Measurements from ENCODE around the gene LOC128125822.
"Not testable (repeated sequence)": the region's sequence is repeated elsewhere in the genome, so short reads cannot be mapped to it uniquely, and the experiment has no call there.

LOC128125822 gene

DNA sequence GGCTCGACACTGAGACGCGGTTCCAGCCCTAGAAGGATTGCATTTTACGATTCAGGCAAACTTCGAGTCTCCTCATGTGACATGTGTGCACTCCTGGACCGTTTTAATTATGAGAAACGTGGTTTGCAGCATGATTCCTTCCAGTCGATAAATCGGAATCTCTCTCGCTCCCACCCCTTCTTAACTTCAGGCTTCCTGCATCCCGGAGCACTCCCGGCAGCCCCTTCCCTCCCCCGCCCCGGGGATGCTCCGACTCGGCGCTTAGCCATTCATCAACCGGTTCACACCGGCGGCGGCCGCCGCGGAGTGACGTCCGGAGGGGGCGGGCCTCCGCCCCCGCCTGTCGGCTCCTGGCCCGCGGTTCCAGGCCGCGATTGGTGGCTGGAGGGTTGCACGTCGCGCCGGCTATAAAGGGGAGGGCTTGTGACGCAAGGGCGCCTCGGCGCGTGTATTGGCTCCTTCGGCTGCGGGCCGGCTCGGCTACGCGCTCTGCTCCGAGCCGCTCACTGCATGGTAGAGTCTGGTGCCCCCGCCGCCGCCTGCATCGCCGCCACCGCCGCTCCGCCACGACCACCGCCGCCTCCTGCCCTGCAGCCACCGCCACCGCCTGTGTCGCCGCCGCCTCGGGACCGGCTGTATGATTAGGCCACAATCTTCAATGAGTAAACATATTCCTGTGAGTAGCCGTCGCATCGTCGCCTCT is at the start of gene LOC128125822, which contains the start of gene PTP4A1:
Gene LOC128125822, plus strand, starts transcription at position 437 of the 703 bp plus-strand sequence.
Gene PTP4A1, plus strand, starts transcription at position 437 of the 703 bp plus-strand sequence. CDS start 4,401 bp downstream, outside the sequence.
- peak; percentile 94 to 96 for ATAC-seq

DNA sequence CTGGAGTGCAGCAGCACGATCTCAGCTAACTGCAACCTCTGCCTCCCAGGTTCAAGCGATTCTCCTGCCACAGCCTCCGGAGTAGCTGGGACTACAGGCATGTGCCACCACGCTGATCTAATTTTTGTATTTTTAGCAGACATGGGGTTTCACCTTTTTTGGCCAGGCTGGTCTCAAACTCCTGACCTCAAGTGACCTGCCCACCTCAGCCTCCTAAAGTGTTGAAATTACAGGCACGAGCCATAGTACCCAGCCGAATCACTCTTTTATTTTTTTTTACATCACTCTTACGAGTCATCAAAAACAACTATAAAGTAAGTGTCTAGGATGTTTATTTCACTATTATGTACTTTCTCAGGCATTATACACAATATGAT is 49.4 kb upstream of the LOC128125822 start:
- not testable (repeated sequence) for ATAC-seq

DNA sequence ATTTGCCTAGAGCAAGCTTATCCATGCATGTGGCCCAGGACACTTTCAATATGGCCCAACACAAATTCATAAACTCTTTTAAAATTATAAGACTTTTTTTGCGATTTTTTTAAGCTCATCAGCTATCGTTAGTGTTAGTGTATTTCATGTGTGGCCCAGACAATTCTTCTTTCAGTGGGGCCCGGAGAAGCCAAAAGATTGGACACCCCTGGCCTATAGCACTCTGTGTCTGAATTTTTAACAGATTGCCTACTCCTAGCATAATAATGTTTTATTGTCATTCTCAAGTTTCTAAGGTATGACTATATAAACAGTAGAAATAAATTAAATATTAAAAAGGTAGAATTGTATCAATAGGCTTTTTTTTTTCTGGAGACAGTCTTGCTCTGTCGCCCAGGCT is 48.6 kb upstream of the LOC128125822 start:
- no peak for ATAC-seq

DNA sequence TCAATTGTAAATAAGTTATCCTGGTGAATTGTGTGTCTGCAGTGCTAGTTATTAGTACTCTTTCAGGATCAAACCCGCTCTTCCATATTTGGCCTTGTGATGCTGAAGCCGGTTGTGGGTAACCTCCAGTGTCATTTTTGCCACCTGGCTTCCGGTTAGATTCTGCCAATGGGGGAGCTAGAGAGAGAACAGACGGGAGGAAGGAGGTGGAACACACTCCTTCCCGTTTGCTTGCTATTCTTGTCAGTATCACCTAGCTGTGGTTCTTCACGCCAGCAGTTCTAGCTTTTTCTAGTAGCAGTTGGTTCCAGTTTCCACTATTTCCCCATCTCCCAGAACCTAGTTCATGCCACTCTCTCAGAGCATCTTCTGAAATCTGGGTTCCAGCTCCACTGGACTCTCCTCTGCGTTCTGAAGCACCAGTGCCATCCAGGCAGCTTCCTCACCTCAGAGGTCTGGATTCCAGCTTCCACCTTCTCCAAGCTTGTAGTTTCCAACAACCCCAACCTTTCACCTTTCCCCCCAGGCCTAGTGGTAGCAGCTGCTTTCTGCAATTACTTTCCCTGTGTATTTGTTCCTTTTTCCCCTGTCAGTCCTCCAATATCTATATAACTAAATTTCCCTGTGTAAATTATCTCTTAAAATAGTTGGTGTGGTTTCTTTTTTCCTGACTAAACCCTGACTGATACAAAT is 46.9 kb upstream of the LOC128125822 start:
- ATAC-seq, result no peak

DNA sequence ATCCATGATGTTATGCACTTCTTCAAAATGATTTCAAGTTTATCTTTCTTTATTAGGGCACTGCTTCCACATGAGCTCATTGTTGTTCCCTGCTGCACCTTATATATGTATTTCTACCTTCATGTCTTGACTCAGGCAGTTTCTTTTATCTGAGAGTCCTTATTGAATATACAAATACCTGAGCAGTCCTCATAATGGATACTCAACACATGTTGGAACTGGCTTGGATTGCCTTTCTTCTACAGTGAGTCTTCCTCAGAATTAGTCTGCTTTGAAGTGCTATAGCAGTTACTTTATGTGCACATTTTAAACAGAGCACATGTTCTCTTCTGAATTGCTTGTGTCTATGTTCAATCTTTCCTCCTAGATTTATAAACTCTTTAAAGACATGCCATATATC is 45.3 kb upstream of the LOC128125822 start:
- no peak for ATAC-seq

DNA sequence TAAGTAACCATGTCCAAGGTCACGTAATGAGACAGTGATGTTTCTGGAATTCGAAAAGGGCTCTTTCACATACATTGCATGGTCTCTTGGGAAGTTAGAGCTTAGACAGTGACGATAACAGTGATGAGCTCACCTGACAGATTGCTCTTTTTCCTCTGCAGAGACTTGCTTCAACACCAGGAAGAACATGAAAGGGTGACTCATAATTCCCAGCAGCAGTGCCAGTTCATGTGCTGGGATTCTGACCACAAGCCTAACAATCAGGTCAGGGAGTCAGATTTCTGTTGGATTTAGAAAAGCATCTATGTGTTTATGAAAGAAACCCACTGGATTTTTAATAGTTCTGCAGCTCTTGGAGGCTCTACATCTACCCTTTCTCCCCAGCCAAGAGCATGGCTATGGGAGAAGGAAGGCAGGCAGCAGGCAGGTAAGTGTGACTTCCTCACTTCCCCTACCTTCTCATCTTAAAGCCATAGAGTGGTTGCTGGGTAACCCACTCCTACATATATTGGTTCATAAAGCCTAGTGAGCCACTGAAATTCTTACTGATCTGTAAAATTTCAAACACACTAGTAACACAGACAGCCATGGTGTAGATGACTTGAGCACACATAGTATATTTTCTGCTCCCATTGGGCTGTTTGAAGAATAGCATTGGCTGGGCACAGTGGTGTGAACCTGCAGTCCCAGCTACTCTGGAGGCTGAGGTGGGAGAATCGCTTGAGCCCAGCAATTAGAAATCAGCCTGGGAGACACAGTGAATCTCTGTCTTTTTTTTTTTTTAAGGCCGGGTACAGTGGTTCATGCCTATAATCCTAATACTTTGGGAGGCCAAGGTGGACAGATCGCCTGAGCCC is 44.4 kb upstream of the LOC128125822 start:
- ATAC-seq, result no peak

DNA sequence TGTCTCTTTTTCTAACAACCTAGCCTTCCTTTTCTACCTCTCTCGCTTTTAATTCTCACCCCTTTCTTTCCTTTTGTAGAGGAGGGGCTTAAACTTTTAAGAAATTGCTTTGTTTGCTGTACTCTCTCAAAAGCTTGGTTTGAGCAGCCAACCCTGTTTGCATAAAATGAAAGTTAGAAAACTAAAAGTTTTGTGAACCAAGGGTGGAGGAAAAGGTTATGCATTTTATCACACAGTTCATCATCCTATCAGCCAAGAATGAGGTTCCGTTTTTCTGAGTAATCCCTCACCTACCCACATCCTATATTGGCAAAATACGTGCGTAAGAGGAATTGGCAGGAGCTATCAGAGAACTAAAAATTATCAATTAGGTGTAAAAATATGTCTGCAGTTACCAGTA is 42.8 kb upstream of the LOC128125822 start:
- peak; percentile 60 to 69 for ATAC-seq

DNA sequence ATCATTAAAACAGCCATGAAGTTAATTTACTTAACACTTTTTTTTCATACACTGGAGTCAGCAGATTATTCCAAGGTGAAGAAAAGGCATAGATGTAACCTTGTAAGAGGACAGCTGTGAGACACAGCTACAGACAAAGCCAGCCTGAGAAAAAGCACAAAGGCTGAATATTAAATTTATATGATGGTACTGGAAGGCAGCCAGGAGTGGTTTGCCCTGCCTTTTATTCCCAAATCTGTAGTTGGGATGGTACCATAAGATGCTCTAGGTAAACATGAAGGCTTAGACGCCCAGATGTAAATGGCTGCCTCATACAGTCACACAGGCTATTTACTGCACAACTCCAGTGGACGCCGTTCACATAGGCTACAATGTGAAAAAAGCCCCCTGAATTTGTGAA is 42.1 kb upstream of the LOC128125822 start:
- ATAC-seq, result no peak

DNA sequence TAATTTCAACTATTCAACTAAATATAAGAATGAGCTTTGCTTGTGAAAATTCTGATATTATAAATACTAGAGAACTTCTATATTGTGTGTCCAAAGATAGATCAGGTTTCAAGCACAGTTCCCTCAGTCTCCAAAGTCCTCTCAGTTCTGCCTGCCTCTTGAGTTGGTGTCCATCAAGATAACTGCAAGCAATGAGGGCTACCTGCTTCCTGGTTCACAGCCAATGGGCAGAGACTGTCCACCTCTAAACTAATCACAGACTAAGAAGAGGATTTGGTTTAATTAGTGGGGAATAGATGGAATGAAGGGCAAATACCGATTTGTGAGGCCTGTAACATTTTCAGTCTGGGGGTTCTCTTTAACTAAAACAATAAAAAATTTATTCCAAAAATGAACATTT is 41.3 kb upstream of the LOC128125822 start:
- ATAC-seq, result no peak

DNA sequence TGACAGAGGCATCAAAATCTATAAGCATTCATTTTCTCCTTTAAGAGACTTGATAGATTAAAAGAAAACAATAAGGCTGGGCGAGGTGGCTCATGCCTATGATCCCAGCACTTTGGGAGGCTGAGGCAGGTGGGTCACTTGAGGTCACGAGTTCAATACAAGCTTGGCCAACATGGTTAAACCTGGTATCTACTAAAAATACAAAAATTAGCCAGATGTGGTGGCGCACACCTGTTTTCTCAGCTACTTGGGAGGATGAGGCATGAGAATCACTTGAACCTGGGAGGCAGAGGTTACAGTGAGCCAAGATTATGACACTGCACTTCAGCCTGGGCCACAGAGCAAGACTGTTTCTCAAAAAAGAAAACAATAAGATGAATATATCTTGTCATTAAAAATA is 39.3 kb upstream of the LOC128125822 start:
- ATAC-seq, result no peak

DNA sequence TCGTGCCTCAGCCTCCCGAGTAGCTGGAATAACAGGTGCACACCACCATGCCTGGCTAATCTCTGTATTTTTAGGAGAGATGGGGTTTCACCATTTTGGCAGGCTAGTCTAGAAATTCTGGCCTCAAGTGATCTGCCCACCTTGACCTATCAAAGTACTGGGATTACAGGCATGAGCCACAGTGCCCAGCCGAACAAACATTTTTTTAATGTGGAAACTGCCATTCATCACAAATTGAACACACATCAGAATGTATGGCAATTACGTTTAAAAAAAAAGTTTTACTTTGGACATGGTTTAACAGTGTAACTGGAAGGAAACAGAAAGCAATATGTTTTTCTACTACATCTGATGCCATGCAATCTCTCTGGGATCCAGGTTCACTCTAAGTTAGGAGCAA is 38.3 kb upstream of the LOC128125822 start:
- no peak for ATAC-seq

DNA sequence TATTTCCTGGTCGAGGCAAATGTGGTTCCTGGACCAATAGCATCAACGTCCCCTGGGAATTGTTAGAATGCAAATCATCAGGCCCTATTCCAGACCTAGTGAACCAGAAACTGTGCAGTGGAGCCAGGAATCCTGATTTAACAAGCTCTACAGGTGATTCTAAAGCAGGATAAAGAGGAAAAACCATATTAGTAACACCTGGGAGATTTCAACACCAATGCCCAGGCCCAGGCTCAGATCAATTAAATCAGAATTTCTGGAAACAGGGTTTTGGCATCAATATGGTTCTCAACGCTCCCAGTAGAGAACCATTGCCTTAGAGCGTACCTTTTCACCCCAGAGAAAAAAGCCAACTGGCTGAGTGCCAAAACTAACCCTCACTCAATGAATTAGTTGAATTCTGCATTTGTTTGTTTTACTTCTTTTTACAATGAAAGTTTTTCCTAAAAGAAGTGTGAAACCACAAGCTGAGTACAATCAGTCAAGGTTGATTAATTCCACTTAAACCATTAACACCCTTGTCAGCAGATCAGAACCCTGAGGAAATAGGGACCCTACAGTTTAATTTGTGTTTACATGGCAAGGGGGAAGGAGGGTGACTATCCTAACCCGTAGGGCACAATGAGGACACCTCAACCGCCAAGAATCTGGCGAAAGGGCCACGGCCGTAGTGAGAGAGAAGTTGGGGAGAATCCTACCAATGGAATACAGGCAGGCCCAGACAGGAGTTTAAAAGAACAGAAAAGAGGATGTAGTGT is 34.9 kb upstream of the LOC128125822 start:
- ATAC-seq, result no peak

DNA sequence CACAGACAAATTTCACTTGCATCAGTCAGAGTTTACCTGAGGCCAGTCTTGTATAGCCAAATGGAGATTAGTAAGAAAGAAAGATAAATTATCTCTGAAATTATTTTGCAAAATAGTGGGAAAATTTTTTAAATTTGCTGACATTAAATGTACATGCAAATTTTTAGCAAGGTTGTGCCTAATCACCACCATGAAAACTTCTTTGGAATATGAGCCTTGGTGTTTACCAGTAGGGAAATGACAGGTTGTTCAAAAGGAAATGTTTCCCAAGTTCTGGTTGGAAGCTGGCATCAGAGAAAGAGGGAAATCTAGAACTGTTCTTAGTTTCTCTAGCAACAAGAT is 34.4 kb upstream of the LOC128125822 start:
- no peak for ATAC-seq

DNA sequence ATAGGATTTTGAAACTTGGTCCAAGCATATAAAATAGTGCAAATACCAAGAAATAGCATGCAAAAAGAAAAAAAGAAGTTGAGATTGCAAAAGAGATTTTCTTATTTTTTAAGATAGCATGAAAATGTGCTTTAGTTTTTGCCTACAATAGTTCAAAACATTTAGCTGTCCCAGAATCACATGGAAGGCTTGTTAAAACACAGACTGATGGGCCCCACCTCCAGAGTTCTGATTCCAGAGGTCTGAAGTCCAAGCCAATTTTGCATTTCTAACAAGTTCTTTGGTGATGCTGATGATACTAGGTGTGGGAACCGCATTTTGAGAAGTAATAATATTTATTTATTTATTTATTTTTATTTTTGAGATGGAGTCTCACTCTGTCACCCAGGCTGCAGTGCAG is 33.7 kb upstream of the LOC128125822 start:
- ATAC-seq, result no peak

DNA sequence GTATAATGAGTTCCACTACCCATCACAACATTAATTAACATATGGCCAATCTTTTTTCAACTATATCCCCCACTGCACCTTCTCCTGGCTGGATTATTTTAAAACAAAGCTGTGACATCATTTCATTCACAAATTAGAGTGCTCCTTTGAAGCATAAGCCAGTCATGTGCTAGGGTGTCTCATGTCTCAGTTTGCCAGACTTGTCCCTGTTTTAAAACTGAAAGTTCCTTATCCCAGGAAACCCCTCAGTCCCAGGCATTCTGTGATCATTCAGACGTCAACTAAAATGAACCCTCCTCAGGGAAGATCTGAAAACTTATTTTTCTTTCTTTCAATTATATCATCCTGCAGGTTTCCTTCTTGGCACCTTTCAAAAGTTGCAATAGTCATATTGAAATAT is 29.3 kb upstream of the LOC128125822 start:
- no peak for ATAC-seq

DNA sequence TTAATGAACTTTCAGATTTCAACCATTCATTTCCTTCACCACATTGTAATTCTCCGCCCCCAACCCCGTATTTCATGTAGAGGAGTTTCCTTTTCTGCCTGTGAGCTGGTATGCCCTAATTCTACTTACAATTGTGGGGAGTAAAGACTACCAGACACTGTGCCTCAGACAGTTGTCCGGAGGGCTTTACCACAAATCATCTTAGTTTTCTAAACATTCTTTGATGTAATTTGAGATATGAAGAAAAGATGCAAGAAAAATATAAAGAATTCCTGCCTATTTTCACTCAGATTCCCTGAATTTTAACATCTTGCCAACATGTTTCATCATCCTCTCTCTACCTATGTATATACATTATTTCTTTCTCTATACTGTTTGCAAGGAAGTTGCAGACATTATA is 28.3 kb upstream of the LOC128125822 start:
- ATAC-seq, result no peak

DNA sequence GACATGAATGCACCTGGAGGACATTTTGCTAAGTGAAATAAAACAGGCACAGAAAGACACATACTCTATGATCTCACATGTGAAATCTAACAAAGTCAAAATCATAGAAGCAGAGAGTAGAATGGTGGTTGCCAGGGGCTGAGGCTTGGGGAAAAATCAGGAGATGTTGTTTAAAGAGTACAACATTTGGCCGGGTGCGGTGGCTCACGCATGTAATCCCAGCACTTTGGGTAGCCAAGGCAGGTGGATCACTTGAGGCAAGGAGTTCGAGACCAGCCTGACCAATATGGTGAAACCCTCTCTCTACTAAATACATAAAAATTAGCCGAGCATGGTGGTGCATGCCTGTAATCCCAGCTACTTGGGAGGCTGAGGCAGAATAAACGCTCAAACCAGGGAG is 26.0 kb upstream of the LOC128125822 start:
- ATAC-seq, result no peak

DNA sequence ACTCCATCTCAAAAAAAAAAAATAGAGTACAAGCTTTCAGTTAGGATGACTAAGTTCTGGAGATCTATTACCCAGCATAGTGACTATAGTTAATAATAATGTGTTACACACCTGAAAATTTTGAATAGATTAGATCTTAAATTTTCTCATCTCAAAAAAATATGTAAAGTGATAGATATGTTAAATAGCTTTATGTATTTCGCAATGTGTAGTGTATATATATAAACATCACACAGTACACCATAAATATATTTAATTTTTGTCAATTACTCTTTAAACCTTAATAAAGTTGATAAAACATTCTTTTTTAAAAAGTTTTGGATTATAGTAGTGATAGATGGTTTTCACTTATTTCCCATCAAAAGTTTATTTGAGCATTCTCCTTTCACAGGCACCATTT is 25.6 kb upstream of the LOC128125822 start:
- no peak for ATAC-seq

DNA sequence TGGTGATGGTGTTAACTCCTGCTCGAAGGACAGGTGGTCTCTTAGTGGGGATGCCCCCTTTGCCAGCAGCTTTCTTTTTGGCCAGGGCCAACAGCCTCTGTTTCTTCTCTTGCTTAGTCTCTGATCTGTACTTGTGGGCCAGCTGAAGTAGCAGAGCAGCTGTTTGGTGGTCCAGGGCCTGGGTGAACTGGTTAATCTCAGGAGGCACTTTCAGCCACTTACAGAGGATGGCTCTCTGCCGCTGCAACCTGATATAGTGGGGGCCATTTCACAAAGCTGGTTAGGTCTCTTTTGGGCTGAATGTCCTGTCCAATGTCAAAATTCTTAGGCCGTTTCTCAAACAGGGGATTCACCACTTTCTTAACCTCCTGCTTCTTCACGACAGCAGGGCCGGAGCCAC is 23.2 kb upstream of the LOC128125822 start:
- ATAC-seq, result no peak

DNA sequence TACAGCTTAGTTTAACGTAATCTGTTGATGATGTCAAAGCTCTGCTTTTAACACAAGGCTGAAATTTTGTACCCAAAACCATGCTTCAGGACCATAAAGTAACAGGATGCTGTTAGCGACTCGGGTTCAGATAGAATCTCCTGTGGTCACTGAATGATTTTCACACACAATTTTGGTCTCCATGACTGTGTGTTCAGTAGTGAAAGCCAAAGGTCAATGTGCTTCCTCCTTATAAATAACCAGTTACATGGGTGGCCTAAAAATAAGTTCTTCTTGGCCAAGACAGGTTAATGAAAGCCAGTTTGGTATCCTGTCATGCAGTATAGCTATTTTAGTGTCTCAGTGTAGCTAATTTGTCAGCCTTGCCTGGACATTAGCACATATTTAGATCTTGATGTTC is 19.1 kb upstream of the LOC128125822 start:
- no peak for ATAC-seq

DNA sequence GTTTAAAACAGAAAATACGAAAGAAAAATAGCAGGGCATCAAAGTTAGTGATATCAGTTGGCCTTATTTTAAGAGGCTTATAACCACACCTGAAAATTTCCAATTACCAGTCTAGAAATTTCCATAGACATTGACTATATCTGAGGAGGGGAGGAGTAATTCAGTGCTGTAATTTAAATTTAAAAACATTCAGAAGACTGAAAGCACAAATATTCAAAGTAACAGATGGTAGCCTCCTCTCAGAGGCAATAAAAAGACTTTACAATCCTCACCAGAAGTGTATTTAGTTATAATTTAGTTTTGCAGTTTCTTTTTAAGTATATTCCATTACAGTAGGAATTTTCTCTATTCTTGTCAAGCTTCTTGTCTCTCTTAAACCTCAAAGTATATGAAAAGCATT is 18.4 kb upstream of the LOC128125822 start:
- ATAC-seq, result no peak

DNA sequence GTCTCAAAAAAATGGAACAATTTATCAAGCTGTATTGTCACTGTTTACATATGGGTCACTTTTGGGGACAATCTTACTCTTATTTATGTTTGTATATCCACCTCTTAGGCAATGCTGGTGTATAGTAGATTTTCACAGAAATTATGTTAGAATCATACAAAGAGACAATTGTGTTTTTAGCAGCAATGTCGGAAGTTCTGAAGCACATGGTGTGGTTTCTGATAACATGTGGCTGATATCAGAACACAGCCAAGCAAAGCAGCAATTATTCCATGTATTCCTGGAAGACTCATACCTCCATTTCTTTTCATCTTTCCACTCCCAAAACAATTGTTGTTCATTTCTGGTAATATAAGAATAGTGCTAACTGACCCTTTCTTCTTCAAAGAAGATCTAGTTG is 17.5 kb upstream of the LOC128125822 start:
- no peak for ATAC-seq

DNA sequence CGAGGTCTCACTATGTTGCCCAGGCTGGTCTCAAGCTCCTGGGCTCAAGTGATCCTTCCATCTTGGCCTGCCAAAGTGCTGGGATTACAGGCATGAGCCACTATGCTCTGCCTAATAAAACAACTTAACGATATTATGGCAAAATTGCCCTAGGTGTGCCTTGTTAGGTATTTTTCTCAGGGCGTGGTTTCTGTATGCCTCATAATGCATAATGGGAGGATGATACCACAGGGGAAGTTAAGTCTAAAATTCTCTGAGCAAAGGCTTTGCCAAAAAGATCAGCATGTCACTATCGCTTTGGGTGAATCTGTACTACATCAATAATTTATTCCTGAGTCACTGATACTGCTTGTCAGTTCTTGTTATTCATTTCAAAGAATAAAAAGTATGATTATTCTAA is 15.9 kb upstream of the LOC128125822 start:
- no peak for ATAC-seq
